Coronary artery (tissue), 2 donors: ENCODE measurements around the gene OR10D3.

ENCODE experiments used
- DNase-seq: peaks from one replicate; pipeline ENCODE4 v3.0.0-alpha.2; 2017; ENCODE audit warnings: low spot score
- H3K27ac ChIP-seq, 2 donors: fragments of 200-600 bp; sonication (generic); one replicate each; pipeline ENCODE4 v1.5.1; 2016 to 2019
- H3K4me3 ChIP-seq: fragments of 200-600 bp; sonication (generic); 2 replicates; pipeline ENCODE4 v1.5.1; 2016; ENCODE audit warnings: mild to moderate bottlenecking, moderate library complexity
- TF ChIP-seq, protein P1 (sequence below): fragments of 200-600 bp; sonication (generic); IDR thresholded peaks from one replicate; pipeline ENCODE4 v1.5.1; 2019; ENCODE audit warnings: antibody characterized with exemption

Gene OR10D3

GRCh38 chr11:124195189-124195734, 12.1 kb downstream of the OR10D3 start:
- no peak for DNase-seq
- peak overlapping the region in 1 of 2 donors; percentile 53 for H3K27ac ChIP-seq
- TF ChIP-seq, protein P1, sequence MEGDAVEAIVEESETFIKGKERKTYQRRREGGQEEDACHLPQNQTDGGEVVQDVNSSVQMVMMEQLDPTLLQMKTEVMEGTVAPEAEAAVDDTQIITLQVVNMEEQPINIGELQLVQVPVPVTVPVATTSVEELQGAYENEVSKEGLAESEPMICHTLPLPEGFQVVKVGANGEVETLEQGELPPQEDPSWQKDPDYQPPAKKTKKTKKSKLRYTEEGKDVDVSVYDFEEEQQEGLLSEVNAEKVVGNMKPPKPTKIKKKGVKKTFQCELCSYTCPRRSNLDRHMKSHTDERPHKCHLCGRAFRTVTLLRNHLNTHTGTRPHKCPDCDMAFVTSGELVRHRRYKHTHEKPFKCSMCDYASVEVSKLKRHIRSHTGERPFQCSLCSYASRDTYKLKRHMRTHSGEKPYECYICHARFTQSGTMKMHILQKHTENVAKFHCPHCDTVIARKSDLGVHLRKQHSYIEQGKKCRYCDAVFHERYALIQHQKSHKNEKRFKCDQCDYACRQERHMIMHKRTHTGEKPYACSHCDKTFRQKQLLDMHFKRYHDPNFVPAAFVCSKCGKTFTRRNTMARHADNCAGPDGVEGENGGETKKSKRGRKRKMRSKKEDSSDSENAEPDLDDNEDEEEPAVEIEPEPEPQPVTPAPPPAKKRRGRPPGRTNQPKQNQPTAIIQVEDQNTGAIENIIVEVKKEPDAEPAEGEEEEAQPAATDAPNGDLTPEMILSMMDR: peak; percentile 44

DNA sequence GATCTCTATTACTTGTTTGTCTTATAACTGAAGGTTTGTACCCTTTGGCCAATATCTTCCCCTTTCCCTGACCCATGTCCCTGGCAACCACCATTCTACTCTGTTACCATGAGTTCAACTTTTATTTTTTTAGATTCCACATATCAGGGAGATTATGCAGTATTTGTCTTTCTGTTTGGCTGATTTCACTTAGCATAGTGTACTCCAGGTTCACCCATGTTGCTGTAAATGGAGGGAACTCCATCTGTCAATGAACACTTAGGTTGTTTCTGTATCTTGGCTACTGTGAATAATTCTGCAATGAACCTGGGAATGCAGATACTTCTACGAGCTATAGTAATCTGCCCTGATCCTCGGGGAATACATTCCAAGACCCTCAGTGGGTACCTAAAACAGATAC, 14.9 kb downstream of the OR10D3 start:
- no peak overlapping the region for H3K4me3 ChIP-seq
- no peak for DNase-seq
- TF ChIP-seq, protein P1: no peak
- H3K27ac ChIP-seq: no peak overlapping the region

More at GRCh38 chr11:124195189-124195734, 12.1 kb downstream of the OR10D3 start:
- no peak overlapping the region for H3K4me3 ChIP-seq

DNA sequence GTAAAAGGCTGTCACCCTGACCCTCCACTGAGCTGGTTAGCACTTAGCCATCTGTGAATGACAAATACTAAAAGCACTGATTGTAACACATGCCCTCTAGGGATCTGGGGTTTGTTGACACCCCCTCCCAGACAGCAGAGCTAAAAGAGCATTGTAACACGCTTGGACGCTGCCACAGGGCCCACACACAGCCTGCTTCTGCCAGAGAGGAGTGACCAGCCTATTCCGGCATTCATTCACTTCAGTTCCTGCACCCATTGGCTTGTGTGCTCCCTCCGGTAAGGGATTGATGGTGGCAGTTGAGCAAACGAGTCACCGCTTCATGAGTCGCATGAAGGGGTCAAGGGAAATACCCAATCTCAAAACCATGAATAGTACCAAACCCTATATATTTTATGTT, 15.8 kb downstream of the OR10D3 start:
- Histone ChIP-seq H3K27ac (no peak overlapping the region), H3K4me3 (no peak overlapping the region)
- DNase-seq: no peak
- TF ChIP-seq, protein P1: no peak

DNA sequence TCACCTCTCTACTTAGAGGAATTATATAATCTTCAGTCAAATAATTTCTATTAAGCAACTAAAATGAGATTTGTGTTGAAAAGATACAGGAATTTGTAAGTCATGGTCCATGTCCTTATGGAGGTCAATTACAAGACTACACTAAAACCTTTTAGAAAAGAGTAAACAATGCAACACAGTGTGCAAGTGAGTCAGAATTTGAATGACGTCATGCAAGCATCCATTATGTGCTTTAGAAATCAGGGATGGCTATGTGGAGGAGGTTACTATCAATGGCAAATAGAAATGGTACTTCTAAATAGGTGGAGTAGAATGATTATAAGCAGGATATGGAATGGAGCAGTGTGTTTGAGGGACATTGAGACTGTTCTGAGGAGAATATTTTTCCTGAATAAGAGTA, 16.6 kb downstream of the OR10D3 start:
- TF ChIP-seq, protein P1: no peak
- no peak for DNase-seq
- Histone ChIP-seq H3K4me3 (no peak overlapping the region), H3K27ac (no peak overlapping the region)

- DNase-seq: no peak
- TF ChIP-seq, protein P1: no peak
- Histone ChIP-seq H3K4me3 (no peak overlapping the region), H3K27ac (no peak overlapping the region)
Observed at GRCh38 chr11:124200671-124201070, 17.5 kb downstream of the OR10D3 start.

DNA sequence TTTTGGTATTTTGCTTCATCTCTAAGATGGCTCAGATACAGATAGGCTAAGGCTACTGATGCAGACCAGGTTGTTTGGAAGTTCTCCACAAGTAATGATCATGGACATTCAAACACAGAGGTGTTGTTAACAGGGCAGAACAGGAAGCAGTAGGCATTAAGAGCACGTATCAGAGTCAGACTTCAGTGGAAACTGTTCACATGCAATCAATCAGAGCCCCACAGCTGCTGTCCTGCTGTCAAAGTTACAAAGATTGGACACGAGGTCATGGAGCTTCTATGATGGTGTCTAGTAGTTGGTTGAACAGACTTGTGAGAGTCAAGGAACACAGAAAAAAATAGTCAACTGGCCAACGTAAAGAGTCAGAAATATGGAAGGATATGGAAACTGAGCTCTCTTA, 19.8 kb downstream of the OR10D3 start:
- TF ChIP-seq, protein P1: no peak
- H3K27ac ChIP-seq: no peak overlapping the region

DNA sequence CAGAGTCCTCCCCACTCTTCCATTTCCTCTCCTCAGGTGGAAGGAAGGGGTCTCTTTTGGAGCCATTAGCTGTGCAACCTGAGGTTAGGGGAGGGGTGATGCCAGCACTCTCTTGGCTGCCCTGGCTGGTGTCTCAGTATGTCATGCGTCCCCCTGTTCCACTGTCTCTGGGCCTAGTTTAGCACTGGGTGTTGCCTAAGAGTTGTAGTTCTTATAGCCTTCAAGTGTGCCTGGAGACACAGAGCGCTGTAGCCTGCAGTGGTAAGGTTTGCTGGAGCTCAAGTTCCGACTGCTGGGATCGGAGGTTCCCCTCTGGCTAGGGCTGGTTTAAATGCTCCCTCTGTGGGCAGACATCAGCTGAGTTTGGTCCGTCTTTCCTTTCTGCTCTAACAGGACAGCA, 20.9 kb downstream of the OR10D3 start:
- no peak for DNase-seq
- Histone ChIP-seq H3K4me3 (no peak overlapping the region), H3K27ac (no peak overlapping the region)
- TF ChIP-seq, protein P1: no peak

More for the DNA sequence above, 19.8 kb downstream of the OR10D3 start:
- H3K4me3 ChIP-seq: no peak overlapping the region
- DNase-seq: no peak
